IPS DF 4.7 (cell line): Measurements from ENCODE around the gene PKMYT1.

Experiments
- DNase-seq: peaks from one replicate; pipeline ENCODE4 v3.0.0-alpha.2; 2013; ENCODE audit warnings: low spot score; ENCODE audit errors: extremely low read depth

PKMYT1 gene

GRCh38 chr16:2999929-3000328 is 19.7 kb upstream of the PKMYT1 start:
- no peak for DNase-seq

GRCh38 chr16:2996298-2996697 is 16.1 kb upstream of the PKMYT1 start:
- no peak for DNase-seq

GRCh38 chr16:2992383-2993081 is 12.3 kb upstream of the PKMYT1 start:
- DNase-seq = no peak

DNA sequence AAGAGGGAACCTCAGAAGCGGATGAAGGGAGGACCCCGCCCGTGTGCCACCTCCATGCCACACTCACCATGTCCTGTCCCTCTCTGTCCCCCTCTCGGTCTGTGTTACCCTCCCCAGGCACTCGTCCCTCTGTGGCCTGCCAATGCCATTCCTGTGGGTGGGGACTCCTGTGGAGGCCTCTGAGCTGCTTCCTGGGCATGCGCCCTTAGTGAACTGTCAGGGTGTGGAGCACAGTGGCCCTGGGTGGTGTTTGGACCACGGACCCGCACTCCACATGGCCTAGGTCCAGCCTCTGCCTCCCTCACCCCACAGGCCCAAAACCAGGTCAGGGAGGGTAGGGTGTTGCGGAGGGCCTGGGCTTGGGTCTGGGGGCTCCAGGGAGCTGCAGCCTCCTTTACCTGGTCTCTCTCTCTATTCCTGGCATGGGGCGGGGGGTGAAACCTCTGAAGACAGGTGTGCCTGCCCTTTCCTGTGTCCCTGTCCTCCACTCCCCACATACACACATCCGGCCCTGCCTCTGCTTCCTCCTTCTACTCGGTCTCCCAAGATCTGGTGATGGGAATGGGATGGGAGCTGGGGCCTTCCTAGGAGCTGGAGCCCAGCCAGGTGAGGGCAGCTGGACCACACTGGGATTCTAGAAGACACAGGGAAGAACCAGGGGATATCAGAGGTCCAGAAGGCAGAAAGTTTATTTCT is 11.5 kb upstream of the PKMYT1 start:
- no peak for DNase-seq

DNA sequence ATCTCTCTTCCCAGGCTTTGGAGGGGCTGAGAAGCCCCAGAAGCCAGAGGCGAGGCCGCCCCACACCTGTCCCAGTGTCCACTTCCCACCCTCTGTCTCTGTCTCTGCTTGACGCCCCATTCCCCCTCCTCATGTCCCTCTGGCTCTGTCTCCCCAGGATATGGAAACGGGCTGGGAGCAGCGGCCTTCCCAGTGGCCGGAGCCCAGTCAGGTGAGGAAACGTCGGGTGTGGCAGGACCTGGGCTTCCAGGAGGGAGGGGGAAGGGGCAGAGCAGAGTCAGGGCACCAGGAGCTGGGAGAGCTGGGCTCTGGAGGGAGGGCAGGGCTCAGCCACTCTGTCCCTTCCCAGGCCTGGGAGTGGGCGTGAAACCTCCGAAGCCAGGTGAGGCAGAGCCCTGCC is 10.6 kb upstream of the PKMYT1 start:
- no peak for DNase-seq

DNA sequence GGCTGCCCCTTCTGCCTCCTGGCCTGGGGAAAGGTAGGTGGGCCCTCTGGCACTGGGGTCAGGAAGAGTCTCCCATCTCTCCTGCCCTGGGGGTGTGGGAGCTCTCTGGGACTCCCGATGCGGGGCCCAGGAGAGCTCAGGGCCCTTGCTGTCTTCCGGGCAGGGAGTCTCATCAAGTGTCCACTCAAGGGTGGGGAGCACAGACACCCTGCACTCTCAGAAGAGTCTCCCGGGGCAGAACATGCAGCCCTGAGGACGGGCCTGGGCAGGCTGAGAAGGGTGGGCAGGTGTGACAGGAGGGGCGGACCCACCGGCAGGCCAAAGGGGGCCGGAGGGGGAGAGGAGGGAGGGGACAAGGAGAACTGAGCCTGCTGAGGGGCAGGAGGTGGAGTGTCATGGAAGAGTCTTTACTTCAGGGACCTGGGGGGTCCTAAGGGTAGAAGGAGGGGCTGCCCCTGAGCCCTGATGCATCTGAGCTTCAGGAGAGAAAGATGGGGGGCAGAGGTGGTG is 8.4 kb upstream of the PKMYT1 start:
- no peak for DNase-seq

DNA sequence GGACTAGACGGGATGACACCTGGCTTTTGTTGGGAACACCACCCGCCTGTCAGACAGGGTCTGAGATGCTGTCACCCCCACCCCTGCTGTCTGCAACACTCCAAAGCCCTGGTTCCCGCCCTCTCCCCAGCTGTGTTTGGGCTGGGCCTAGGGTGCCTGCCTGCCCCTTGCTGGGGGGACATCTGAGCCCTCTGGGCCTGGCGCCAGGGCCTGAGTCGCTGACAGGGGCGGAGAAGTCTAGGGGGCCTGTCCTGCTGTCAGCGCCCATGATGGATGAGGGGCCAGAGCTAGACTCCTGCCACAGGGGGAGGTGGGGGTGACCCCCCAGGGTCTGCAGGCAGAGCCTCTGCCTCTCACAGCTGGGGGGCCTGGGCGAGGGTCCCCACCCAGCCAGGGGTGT is 7.6 kb upstream of the PKMYT1 start:
- no peak for DNase-seq

GRCh38 chr16:2987286-2987685 is 7.0 kb upstream of the PKMYT1 start:
- DNase-seq = no peak

- DNase-seq = no peak
Measured at GRCh38 chr16:2986623-2987188, 6.5 kb upstream of the PKMYT1 start.

DNA sequence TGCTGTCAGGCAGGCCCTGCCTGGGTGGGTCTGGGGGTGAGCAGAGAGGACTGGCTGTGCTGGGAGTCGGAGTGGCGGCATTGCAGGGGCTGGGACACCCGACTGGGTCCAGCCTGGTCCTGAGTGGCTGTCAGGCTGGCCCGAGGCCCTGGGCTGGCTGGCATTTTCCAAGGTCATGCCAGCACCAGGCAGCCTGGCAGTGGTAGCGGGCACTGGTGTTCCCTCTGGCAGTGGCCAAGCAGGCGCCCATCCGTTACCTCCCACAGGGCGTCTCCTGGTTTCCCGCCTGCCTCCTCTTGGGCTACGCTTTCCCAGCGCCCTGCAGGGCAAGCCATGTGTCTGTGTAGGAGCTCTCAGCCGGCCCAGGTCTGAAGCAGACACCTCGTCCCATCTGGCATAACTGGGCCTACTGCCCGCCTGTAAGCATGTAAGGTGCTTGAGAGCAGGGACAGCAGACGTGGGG is 5.7 kb upstream of the PKMYT1 start:
- no peak for DNase-seq

DNA sequence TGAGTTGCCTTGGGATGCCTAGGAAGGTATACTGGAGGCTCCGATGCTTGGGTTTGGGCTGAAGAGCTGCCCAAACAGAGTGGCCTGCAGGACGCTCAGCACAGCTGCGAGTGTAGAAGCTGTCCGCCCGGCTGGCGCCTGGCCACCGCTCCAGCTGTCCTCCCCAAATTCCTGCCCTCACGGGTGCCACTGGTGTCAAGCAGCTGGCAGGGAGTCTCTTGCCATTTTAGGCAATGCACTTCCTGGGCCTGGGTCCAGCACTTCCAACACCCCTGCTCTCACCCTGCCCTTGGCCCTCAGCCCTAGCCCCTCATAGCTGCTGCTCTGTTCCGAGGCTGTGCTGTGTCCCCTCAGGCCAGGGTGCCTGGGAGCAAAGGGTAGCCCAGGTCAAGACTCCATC is 5.2 kb upstream of the PKMYT1 start:
- no peak for DNase-seq

DNA sequence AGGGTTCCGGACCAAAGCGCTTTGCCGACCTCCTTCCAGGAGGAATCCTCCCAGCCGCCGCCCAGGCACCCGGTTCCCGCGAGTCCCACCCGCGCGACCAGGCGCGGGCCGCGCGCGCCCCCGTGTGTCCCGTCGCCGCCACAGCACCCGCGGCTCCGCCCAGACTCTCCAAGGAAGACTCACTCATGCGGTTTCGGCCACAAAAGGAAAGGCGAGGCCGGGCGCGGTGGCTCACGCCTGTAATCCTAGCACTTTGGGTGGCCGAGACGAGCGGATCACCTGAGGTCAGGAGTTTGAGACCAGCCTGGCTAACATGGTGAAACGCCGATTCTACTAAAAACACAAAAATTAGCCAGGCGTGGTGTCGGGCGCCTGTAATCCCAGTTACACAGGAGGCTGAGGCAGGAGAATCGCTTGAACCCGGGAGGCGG is 3.5 kb upstream of the PKMYT1 start:
- DNase-seq = no peak

GRCh38 chr16:2982402-2982801 is 2.2 kb upstream of the PKMYT1 start:
- no peak for DNase-seq

DNA sequence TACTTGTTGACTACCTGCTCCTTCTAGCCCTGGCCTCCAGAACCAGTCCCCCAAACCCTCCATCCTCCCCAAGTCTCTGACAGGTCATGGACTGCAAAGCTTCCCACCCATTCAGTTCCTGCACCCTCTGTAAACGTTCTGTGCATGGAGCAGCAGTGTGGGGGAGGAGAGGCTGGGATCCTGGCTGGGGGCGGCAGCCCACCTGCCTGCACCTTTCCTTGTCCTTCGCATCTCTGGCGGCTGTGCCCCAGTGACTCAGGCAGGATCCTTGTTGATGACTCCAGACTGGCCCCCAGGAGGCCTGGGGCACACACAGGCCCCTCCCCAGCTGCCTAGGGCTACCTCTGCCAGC is 1.6 kb upstream of the PKMYT1 start:
- no peak for DNase-seq

- DNase-seq = no peak
Measured at GRCh38 chr16:2981177-2981898, 1.1 kb upstream of the PKMYT1 start.

- DNase-seq = no peak
Measured at GRCh38 chr16:2979669-2980226, 498 bp downstream of the PKMYT1 start.

DNA sequence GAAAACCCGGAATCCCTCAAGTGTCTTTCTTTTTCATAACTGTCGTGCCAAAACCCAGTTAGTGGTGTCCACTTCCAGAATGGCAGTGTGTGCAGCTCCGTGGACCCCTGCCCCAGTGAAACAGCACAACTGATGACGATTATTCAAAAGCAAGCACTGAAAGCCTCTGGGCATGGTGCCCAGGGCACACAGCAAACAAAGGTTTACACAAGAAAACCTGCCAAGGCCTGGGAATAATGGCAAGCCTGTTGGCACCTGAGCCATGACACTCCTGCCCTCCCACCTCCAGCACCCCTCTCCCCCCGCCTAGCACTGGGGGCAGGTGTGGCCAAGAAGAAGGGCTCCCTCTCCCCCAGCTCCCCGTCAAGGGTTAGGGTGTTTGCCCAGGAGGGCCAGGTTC is 2.8 kb downstream of the PKMYT1 start:
- no peak for DNase-seq

- DNase-seq = no peak
Measured at GRCh38 chr16:2976673-2977072, 3.6 kb downstream of the PKMYT1 start.

DNA sequence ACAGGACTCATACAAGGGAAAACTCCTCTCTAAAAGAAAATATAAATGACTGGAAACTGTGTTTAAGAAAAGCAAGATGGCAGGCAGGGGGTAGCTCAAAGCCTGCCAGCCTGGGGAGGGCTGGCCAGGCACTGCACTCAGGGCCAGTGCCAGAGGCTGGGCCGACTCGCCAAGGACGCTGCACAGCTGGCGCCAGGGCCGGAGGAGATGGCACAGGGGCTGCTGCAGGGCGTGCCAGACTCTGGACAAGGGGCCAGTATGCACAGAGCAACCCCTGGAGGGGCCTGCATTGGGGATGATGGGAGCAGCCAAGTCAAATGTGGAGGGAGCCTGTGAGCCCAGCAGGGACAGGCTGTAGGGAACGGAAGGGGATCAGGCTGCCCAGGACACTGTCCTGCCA is 4.0 kb downstream of the PKMYT1 start:
- no peak for DNase-seq

- no peak for DNase-seq
Measured at GRCh38 chr16:2975161-2975795, 5.0 kb downstream of the PKMYT1 start.
